ENCODE results near the gene NAPEPLD.

NAPEPLD gene

DNA sequence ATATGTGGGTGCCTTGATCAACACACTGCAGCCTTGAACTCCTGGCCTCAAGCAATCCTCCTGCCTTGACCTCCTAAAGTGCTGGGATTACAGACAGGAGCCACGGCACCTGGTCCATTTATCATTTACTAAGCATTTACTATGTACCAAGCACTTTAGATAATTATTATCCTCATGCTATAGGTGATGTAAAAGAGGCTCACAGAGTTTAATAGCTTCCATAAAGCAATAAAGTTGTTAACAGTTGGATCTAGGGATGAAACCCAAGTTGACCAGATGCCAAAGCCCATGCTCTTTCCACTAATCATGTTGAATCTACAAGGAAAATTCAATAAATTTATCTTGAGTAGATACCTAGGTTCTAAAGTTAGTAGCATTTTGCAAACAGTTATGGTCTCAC lies 5.0 kb downstream of the NAPEPLD start:
- no peak for DNase-seq (ENCODE audit: low spot score)

DNA sequence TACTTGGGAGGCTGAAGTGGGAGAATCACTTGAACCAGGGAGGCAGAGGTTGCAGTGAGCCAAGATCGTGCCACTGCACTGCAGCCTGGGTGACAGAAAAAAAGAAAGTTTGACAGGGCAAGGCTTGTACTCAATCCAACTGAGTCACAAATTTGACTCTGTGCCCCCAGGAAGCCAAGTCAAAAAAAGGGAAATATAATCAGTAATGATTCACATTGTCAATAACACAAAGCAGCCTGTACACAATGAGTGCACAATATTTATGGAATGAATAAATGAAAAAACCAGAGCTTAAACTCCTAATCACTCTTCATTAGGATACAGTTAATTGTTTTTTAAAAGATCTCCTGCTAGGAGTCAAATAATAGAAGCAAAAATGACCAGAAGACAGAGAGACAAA lies 6.4 kb downstream of the NAPEPLD start:
- DNase-seq (ENCODE audit: low spot score) = no peak

DNA sequence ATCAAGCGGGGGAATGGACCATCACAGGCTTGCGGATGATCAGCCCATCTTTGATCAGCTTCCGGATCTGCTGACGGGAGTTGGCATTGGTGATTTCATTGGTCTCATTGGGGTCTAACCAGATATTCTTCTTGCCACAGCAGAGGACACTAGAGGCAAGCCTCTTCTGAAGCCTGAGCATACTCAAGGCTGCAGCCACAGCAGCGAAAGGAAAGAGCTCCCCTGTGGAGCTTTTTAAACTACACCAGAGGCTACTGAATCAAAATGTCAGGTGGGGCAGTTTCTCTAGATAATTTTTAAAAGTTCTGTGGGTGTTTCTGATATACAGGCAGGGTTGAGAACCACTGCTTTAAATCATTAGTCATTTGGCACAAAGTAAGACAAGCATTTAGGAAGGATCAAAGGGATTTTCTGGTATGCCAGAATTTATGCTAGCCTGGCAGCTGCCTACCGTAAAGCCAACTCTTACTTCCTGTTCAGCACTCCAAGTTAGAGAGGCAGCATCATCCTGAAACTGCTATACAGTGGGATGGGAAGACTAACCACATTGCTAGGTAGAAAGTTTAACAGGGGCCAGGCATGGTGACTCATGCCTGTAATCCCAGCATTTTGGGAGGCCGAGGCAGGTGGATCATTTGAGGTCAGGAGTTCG lies 7.0 kb downstream of the NAPEPLD start:
- no peak for DNase-seq (ENCODE audit: low spot score)

GRCh38 chr7:103140685-103141084 lies 8.2 kb downstream of the NAPEPLD start:
- DNase-seq (ENCODE audit: low spot score) = no peak

DNA sequence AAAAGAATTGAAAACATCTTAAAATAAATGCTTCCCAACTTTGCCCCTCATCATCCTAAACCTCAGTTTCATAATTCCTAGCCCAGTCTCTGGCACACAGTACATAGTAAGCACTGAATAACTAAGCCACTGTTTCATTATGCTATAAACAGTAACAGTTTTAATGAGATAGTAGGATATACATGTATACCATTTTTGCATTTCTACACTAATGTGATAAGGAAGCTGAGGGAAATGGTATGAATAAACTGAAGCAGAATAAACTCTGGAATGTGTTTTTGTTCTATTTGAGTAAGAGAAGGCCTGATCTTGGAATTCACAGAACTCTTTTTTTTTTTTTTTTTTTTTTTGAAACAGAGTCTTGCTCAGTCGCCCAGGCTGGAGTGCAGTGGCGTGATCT lies 8.8 kb downstream of the NAPEPLD start:
- no peak for DNase-seq (ENCODE audit: low spot score)

DNA sequence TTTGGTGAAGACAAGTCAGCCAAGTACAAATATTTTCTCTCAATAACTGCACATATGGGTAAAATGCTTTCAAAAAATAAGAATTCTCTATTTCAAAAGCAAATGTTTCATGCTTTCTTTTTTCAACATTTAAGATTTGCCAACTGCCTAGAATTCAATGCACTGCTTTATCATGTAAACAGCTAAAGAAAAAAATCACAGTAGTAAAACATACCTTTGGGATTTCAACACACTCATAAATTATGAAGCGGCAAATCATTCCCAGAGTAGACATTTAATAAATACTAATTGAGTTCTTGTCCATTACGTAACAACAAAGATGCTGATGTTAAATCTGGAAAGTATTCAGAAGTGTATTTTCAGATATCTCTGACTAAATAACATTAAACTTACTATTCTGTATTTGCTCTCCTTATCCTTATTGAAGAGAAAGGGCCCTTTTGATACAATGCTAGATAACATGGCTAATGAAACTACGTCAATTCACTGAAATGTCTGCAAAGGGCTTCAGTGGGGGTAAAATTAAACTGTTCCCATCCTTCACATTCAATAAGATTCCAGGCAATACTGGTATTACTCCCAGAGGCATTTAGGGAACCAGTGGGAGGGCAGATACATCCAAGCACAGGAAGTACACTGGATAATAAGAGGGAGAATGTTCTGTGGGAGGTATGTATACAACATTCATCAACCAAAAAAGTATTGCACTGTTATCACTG lies 13.9 kb downstream of the NAPEPLD start:
- DNase-seq (ENCODE audit: low spot score) = no peak

DNA sequence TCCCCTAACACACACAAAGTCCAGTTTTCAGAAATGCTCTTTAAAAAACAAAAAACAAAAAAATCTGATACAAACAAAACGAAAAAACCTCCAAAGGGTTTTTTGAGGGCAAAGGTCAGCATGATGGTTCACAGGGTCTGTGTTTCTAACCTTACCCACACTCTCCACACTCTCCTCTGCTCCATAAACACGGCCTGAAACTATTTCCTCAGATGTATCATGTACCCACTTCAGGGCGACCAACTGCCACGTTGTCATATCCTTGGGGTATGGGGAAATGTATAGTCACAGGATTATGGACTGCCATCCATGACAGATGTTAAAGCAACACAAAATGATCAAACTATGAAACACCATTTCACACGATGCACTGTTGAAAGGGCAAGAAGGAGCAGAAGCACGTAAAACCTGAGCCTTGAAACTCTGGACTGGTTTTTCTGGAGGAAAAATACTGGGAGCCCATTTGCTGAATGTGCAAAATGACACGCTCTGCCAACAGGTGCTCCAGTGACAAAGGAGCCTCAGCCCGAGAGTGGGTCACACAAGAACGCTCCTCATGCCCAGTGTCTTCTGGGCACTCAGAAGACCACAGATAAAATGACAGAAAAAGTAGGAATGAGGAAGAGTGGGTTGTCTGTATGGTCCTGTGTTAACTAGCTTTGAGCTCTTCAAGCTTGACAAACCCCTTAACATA lies 15.8 kb downstream of the NAPEPLD start:
- no peak for DNase-seq (ENCODE audit: low spot score)

DNA sequence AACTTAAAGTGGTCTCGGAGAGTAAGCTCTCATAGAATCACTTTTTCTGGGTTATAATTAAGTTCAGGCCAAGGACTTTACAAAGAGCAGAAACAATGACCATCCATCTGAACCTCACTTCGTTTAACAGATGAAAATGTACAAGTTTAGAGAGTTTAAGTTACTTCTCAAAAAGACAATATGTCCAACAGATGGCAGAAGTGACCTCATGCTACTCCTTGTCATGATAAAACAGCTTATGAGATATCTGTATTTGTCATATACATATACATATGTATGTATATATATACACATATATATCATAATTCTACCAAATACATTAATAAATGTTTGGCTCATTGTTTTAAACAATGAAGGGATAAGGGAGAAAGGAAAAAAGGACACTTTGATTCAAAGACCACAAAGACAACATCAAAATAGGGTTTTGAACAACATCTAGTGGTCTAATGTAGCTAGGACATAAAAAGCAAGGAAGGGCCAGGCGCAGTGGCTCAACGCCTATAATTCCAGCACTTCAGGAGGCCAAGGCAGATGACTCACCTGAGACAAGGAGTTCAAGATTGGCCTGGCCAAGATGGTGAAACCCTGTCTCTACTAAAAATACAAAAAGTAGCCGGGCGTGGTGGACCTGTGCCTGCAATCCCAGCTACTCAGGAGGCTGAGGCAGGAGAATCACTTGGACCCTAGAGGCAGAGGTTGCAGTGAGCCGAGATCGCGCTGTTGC lies 17.8 kb downstream of the NAPEPLD start:
- DNase-seq (ENCODE audit: low spot score) = no peak

DNA sequence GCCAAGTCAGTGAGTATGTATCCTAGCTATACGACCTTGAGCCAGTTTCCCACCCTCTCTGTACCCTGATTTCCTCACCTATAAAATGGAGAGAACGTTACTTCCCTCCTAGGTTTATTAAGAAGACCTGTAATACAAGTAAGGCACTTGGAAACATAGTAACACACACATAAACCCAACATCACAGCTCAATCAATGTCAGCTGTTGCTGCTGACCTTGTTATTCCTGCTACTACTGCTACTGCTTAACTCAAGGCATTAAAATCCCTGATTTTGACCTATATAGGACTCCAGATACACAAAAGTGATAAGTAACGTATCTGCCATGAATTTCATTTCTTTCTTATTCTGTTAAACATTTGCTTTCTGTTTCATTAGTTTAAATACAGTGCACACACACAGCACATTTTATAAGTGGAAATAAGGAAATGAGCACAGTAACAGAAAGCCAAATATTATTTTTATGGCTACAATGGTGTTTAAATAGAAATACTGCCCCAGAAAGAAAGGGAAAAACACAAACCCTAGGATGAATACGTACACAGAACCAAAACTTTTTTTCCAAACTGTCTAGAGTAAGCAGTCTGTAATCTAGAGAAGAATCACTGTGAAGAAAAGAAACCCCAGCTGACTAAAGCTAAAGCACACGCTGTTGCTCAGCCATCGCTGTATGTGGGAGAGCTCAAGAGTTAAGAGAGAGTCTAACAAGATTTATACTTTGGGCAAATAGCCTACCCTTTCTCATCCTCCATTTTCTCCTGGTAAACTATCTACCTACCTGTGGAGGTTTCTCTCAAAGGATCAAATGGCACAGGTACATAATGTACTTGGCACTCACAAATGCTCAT lies 19.0 kb downstream of the NAPEPLD start:
- DNase-seq (ENCODE audit: low spot score) = no peak

DNA sequence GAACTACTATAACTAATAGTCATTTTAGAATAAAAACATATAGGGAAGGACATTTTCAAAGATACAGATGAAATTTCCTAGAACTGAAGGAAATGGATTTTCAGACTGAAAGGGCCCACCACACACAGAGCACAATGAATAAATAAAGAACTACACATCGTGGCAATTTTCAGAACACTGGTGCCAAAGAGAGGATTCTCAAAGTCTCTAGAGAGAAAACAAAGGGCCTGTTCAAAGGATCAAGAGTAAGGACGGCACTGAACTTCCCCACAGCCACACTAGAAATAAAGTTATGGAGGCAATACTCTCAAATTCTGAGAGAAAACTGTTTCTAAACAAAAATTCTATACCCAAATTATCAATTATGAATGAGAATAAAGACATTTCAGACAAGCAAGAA lies 21.9 kb downstream of the NAPEPLD start:
- no peak for DNase-seq (ENCODE audit: low spot score)

DNA sequence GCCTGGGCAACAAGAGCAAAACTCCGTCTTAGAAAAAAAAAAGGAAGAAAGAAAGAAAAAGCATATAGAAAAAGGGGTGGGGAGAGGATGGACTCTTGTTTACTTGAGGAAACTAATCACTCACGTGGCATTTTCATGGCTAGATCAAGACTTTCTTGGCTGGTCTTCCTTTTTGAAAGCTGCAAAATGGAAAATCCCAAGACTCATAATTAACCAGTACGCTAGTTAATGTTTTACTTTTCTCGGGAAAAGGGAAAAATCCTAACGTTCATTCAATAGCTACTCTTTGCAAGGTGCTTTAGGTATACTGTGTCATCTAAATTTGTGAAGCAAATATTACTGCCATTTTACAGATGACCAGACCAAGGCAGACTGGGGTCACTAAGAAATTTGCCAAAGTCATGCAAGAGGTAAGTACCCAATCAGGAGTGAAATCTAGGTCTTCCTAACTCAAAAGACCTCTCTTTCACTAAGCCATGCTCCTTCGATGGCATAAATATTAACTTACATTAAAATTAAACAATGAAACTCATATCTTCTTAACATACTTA lies 24.4 kb downstream of the NAPEPLD start:
- DNase-seq (ENCODE audit: low spot score) = no peak

GRCh38 chr7:103123529-103123928 lies 25.4 kb downstream of the NAPEPLD start:
- no peak for DNase-seq (ENCODE audit: low spot score)

DNA sequence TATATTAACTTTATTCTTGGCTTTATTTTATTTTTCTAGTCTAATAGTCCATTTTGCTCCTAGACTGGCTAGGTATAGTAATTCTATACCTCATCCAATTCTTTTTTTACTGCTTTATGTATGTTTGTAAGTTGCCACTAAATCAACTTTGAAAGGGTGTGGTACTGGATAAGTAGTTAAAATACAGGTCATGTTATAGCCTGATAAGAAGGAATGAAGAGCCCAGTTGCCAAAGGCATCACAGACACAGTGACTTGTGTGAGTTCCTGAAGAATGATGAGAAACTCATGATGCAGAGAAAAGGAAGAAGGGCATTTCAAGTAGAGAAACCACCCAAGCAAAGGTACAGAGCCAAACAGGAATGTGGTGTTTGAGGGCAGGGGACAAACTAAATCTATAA lies 27.3 kb downstream of the NAPEPLD start:
- DNase-seq (ENCODE audit: low spot score) = no peak

DNA sequence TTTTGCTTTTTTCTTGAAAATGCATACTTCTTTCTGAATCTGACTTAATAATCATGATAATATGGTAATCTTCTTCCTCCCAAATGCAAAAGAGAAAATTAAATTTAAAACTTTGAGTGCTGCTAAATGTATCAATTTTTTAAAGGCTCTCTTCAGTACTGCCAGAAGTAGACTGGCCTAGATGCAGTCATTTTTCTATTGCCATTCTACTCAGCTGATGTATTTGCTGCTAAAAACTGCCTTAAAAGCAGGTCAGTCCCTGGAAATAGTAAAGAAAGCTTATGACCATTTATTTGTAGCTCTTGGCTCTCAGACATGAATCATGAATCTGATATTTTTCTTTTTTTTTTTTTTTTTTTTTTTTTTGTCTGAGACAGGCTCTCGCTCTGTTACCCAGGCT lies 28.5 kb downstream of the NAPEPLD start:
- DNase-seq (ENCODE audit: low spot score) = no peak

- DNase-seq (ENCODE audit: low spot score) = no peak
Observed at GRCh38 chr7:103119791-103120291, 29.1 kb downstream of the NAPEPLD start.

- no peak for DNase-seq (ENCODE audit: low spot score)
Observed at GRCh38 chr7:103117465-103117864, 31.4 kb downstream of the NAPEPLD start.

GRCh38 chr7:103116991-103117390 lies 31.9 kb downstream of the NAPEPLD start:
- DNase-seq (ENCODE audit: low spot score) = no peak

DNA sequence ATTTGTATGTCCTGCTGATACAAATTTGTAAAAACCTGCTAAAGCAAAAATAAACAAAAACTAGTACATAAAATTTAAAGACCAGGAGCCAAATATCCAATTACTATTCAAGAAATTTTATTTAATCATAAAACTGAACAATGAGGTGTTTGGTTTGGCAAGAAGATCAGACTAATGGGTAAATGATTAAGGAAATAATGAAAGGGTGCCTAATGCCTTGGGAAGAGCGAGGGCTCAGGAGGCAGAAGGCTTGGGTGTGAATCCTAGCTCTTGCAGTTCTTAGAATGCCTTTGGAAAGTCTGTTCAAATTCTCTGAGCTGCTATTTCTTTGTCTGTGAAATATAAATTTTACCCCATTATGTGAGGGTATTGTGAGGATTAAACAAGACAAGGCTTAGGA lies 32.4 kb downstream of the NAPEPLD start:
- no peak for DNase-seq (ENCODE audit: low spot score)

- no peak for DNase-seq (ENCODE audit: low spot score)
Observed at GRCh38 chr7:103115771-103116170, 33.1 kb downstream of the NAPEPLD start.

- no peak for DNase-seq (ENCODE audit: low spot score)
Observed at GRCh38 chr7:103114576-103115008, 34.3 kb downstream of the NAPEPLD start.

GRCh38 chr7:103113164-103113563 lies 35.7 kb downstream of the NAPEPLD start:
- DNase-seq (ENCODE audit: low spot score) = no peak

Data from HuH-7.5 (cell line).